ENCODE data around the gene TSPAN14. TPM values are rescaled to one million over a fixed set of nuclear protein-coding genes. Genes with fewer than 3 reads are reported as not detected.

Gene TSPAN14
- total RNA-seq, 4 donors from 2014 or later = 18.9 to 72.9 (median 55.8) TPM

DNA sequence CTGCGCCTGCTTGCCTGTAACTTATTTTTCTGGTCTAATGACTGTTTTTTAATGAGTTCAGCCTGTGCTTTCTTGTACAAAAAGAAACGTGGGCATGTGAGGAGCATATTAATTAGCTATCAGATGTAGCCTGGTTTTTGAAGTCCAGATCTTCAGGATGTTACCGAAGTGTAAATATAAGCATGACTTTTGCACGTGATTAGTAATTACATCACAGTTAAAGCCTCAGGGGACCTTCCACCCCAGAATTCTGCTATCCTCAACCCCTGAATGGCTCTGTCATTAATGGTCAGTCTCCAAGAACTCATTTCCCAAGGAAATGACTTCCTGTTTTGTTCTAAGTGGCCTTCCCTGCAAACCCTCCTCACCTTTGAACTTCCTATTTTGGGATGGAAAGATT is 47.9 kb upstream of the TSPAN14 start:
- DNase-seq = no peak
- Histone ChIP-seq H3K9me3 (no peaks in the 10 kb centered on the region), H3K36me3 (no peaks in the 10 kb centered on the region), H3K27me3 (no peaks in the 10 kb centered on the region), H3K4me3 (no peak overlapping the region), H3K4me1 (peaks cover 15 to 37% (median 33%) of the 10 kb centered on the region in 4 donors), H3K27ac (no peak overlapping the region)
- intact Hi-C loops (cut with DNase I; ENCODE audit: low total_unique reads) (no loop called here), in situ Hi-C loops (cut with MboI; ENCODE audit: low pct_ligation_motif_present in 1 of 4, low pct_unique_long_range_greater_than_20kb in 1 of 4, low sequenced_read_pairs in 3 of 4) (no loop called here)
- TF ChIP-seq EP300 (IDR thresholded peaks at IDR 0.05; ENCODE audit: low read depth) (no peak), CTCF (IDR thresholded peaks at IDR 0.05) (no peak), POLR2AphosphoS5 (IDR thresholded peaks at IDR 0.05) (no peak), POLR2A (IDR thresholded peaks at IDR 0.05) (no peak)
- WGBS, 2 donors (ENCODE audit: low coverage in 1 of 2) = 61 to 70% methylated on average over 4 of the region's 4 CpGs

DNA sequence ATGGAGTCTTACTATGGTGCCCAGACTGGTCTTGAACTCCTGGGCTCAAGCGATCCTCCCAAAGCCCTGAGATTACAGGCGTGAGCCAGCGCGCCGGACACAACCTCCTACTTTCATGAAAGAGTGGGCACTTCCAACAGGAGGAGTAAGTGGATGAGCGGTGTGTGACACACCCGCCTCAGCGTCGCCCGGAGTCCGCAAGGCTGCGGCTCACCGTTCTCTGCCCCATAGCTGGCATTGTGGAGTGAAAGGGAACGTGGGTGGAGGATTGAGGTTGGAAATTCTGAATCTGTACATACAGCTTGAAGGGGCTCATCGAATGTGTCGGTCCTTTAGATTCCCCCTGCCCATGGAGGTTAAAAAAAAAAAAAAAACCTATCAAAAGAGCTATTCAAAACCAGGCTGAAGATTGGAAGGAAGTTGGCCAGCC is 46.3 kb upstream of the TSPAN14 start:
- Histone ChIP-seq H3K27ac (peak overlapping the region; percentile 83 to 93 (median 86)), H3K9me3 (no peaks in the 10 kb centered on the region), H3K27me3 (no peaks in the 10 kb centered on the region), H3K36me3 (no peaks in the 10 kb centered on the region), H3K4me1 (peaks cover 19 to 53% (median 48%) of the 10 kb centered on the region in 4 donors), H3K4me3 (peak overlapping the region; percentile 60 to 81 (median 71))
- WGBS, 2 donors (ENCODE audit: low coverage in 1 of 2) = 0 to 11% methylated on average over 1 to 16 of the region's 16 CpGs
- intact Hi-C loops (cut with DNase I; ENCODE audit: low total_unique reads) (no loop called here), in situ Hi-C loops (cut with MboI; ENCODE audit: low pct_ligation_motif_present in 1 of 4, low pct_unique_long_range_greater_than_20kb in 1 of 4, low sequenced_read_pairs in 3 of 4) (no loop called here)
- peak; percentile 48 for DNase-seq
- TF ChIP-seq CTCF (IDR thresholded peaks at IDR 0.05) (no peak), POLR2AphosphoS5 (IDR thresholded peaks at IDR 0.05) (peak in 1 of 3 donors; percentile 22)

DNA sequence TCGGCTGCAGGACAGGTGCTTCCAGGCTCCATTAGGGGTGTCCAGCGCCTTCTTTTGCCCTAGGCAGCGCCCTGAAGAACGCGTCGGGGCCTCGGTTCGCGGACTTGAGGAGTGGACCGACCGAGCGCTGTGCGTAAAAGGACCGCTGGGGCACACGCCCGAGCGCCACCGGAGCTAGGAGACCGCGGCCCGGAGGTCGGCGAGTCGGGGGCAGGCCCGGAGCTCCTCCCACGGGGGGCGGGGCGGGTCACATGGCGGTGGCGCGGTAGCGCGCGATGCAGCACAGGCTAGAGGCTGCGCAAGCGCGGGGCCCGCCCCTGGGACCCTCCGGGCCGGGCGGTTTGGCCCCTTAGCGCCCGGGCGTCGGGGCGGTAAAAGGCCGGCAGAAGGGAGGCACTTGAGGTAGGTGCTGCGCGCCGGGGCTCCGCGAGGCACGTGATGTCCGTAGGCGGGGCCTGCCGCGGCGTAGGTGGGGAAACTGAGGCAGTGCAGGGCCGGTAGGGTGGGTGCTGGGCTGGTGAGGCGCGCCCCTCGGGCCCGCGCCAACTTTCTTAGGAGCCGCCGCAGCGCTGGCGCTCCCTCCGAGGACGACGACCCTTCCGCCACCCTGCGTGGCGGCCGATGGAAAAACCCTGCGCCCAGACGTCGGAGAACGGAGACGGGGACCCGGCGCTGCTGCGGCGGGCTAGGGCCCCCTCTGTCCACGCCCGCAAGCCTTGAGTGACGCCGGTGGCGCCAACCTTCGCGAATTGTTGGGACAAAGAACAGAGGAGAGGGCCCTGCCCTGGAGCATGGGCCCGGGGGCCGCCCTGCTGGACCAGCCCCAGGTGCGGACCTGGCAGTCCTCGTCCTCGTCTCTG is 45.6 kb upstream of the TSPAN14 start, which contains the start of gene PRXL2A:
PRXL2A (plus strand) TSS at position 310 of the 860 bp plus-strand sequence. CDS start 11,917 bp downstream, outside the sequence.
- peak; percentile 89 for DNase-seq
- Histone ChIP-seq H3K4me3 (peak within 1 kb of the TSS; percentile 60 to 81 (median 71)), H3K27ac (peak within 1 kb of the TSS; percentile 83 to 93 (median 86)), H3K36me3 (no peaks in the 10 kb centered on the region), H3K4me1 (peaks cover 19 to 59% (median 55%) of the 10 kb centered on the region in 4 donors), H3K9me3 (no peaks in the 10 kb centered on the region), H3K27me3 (no peaks in the 10 kb centered on the region)
- in situ Hi-C loops (cut with MboI; ENCODE audit: low pct_ligation_motif_present in 1 of 4, low pct_unique_long_range_greater_than_20kb in 1 of 4, low sequenced_read_pairs in 3 of 4) (no loop called here), intact Hi-C loops (cut with DNase I; ENCODE audit: low total_unique reads) (no loop called here)
- peak; percentile 36 to 63 (median 55) for TF ChIP-seq POLR2AphosphoS5 (IDR thresholded peaks at IDR 0.05)
- no peak for TF ChIP-seq EP300 (IDR thresholded peaks at IDR 0.05; ENCODE audit: low read depth)
- peak; percentile 63 for TF ChIP-seq POLR2A (IDR thresholded peaks at IDR 0.05)
- peak in 1 of 5 experiments; percentile 18 for TF ChIP-seq CTCF (IDR thresholded peaks at IDR 0.05)
- 0 to 2% methylated on average over 3 to 68 of the region's 96 CpGs for WGBS, 2 donors (ENCODE audit: low coverage in 1 of 2)

GRCh38 chr10:80409121-80409520 is 45.0 kb upstream of the TSPAN14 start:
- peak overlapping the region in 3 of 4 donors; percentile 63 to 81 (median 79) for H3K4me3 ChIP-seq
- H3K27me3 ChIP-seq = no peaks in the 10 kb centered on the region
- in situ Hi-C loops (cut with MboI; ENCODE audit: low pct_ligation_motif_present in 1 of 4, low pct_unique_long_range_greater_than_20kb in 1 of 4, low sequenced_read_pairs in 3 of 4) = no loop called here
- no peak for DNase-seq
- H3K27ac ChIP-seq = peak overlapping the region; percentile 83 to 93 (median 86)
- 0 to 32% methylated on average over 1 to 12 of the region's 12 CpGs for WGBS, 2 donors (ENCODE audit: low coverage in 1 of 2)
- no peaks in the 10 kb centered on the region for H3K36me3 ChIP-seq
- H3K9me3 ChIP-seq = no peaks in the 10 kb centered on the region
- intact Hi-C loops (cut with DNase I; ENCODE audit: low total_unique reads) = no loop called here
- TF ChIP-seq POLR2AphosphoS5 (IDR thresholded peaks at IDR 0.05) = no peak
- no peak for TF ChIP-seq POLR2A (IDR thresholded peaks at IDR 0.05)
- no peak for TF ChIP-seq EP300 (IDR thresholded peaks at IDR 0.05; ENCODE audit: low read depth)
- no peak for TF ChIP-seq CTCF (IDR thresholded peaks at IDR 0.05)
- H3K4me1 ChIP-seq = peaks cover 26 to 66% (median 61%) of the 10 kb centered on the region in 4 donors
